ENCODE data around the gene OPHN1.
A peak's percentile ranks its signal among the peaks of the same experiment; 100 is the strongest.

OPHN1 gene

GRCh38 chrX:68299898-68300297 lies 133.4 kb downstream of the OPHN1 start:
- H3K27me3 ChIP-seq (ENCODE audit: insufficient read depth, poor library complexity, severe bottlenecking), result no peaks in the 10 kb centered on the region
- no peak overlapping the region for H3K4me3 ChIP-seq (ENCODE audit: severe bottlenecking)
- TF ChIP-seq CTCF (IDR thresholded peaks at IDR 0.05; ENCODE audit: poor library complexity, severe bottlenecking), result no peak
- H3K9me3 ChIP-seq (ENCODE audit: severe bottlenecking), result no peaks in the 10 kb centered on the region
- ATAC-seq (ENCODE audit: low read depth) (no peak), DNase-seq (ENCODE audit: low spot score) (no peak)
- no peak overlapping the region for H3K27ac ChIP-seq (ENCODE audit: poor library complexity, severe bottlenecking)
- H3K4me1 ChIP-seq (ENCODE audit: insufficient read depth, poor library complexity, severe bottlenecking), result peaks cover 3% of the 10 kb centered on the region
- no peaks in the 10 kb centered on the region for H3K36me3 ChIP-seq (ENCODE audit: low read depth)

GRCh38 chrX:68292471-68292870 lies 140.8 kb downstream of the OPHN1 start:
- TF ChIP-seq CTCF (IDR thresholded peaks at IDR 0.05; ENCODE audit: poor library complexity, severe bottlenecking), result no peak
- Histone ChIP-seq H3K4me1 (ENCODE audit: insufficient read depth, poor library complexity, severe bottlenecking) (no peaks in the 10 kb centered on the region), H3K27ac (ENCODE audit: poor library complexity, severe bottlenecking) (no peak overlapping the region), H3K36me3 (ENCODE audit: low read depth) (no peaks in the 10 kb centered on the region), H3K27me3 (ENCODE audit: insufficient read depth, poor library complexity, severe bottlenecking) (no peaks in the 10 kb centered on the region), H3K9me3 (ENCODE audit: severe bottlenecking) (no peaks in the 10 kb centered on the region), H3K4me3 (ENCODE audit: severe bottlenecking) (no peak overlapping the region)
- 0 out of 3 replicates have a peak, but pooled peaks have one; percentile 33 for ATAC-seq (ENCODE audit: low read depth)
- DNase-seq (ENCODE audit: low spot score), result no peak

- no peak for TF ChIP-seq CTCF (IDR thresholded peaks at IDR 0.05; ENCODE audit: poor library complexity, severe bottlenecking)
- ATAC-seq (ENCODE audit: low read depth) (no peak), DNase-seq (ENCODE audit: low spot score) (no peak)
- Histone ChIP-seq H3K4me1 (ENCODE audit: insufficient read depth, poor library complexity, severe bottlenecking) (no peaks in the 10 kb centered on the region), H3K27me3 (ENCODE audit: insufficient read depth, poor library complexity, severe bottlenecking) (no peaks in the 10 kb centered on the region), H3K9me3 (ENCODE audit: severe bottlenecking) (no peaks in the 10 kb centered on the region), H3K36me3 (ENCODE audit: low read depth) (no peaks in the 10 kb centered on the region), H3K4me3 (ENCODE audit: severe bottlenecking) (no peak overlapping the region), H3K27ac (ENCODE audit: poor library complexity, severe bottlenecking) (no peak overlapping the region)
Observed at GRCh38 chrX:68288127-68288526, 145.2 kb downstream of the OPHN1 start.

GRCh38 chrX:68287419-68287818 lies 145.9 kb downstream of the OPHN1 start:
- Histone ChIP-seq H3K4me1 (ENCODE audit: insufficient read depth, poor library complexity, severe bottlenecking) (no peaks in the 10 kb centered on the region), H3K27ac (ENCODE audit: poor library complexity, severe bottlenecking) (no peak overlapping the region), H3K9me3 (ENCODE audit: severe bottlenecking) (no peaks in the 10 kb centered on the region), H3K4me3 (ENCODE audit: severe bottlenecking) (no peak overlapping the region), H3K27me3 (ENCODE audit: insufficient read depth, poor library complexity, severe bottlenecking) (no peaks in the 10 kb centered on the region), H3K36me3 (ENCODE audit: low read depth) (no peaks in the 10 kb centered on the region)
- no peak for TF ChIP-seq CTCF (IDR thresholded peaks at IDR 0.05; ENCODE audit: poor library complexity, severe bottlenecking)
- DNase-seq (ENCODE audit: low spot score) (no peak), ATAC-seq (ENCODE audit: low read depth) (no peak)

- ATAC-seq (ENCODE audit: low read depth) (no peak), DNase-seq (ENCODE audit: low spot score) (no peak)
- H3K4me3 ChIP-seq (ENCODE audit: severe bottlenecking), result no peak overlapping the region
- H3K27me3 ChIP-seq (ENCODE audit: insufficient read depth, poor library complexity, severe bottlenecking), result no peaks in the 10 kb centered on the region
- no peak overlapping the region for H3K27ac ChIP-seq (ENCODE audit: poor library complexity, severe bottlenecking)
- H3K4me1 ChIP-seq (ENCODE audit: insufficient read depth, poor library complexity, severe bottlenecking), result no peaks in the 10 kb centered on the region
- no peak for TF ChIP-seq CTCF (IDR thresholded peaks at IDR 0.05; ENCODE audit: poor library complexity, severe bottlenecking)
- H3K36me3 ChIP-seq (ENCODE audit: low read depth), result no peaks in the 10 kb centered on the region
- H3K9me3 ChIP-seq (ENCODE audit: severe bottlenecking), result no peaks in the 10 kb centered on the region
Observed at GRCh38 chrX:68286980-68287379, 146.3 kb downstream of the OPHN1 start.

Measured in RWPE2 (cell line).